NCI-H82 treated with DMSO at 0.1 percent for 48 hours (cell line): ENCODE results near the gene DNA2.
"Not testable (repeated sequence)": the region's sequence is repeated elsewhere in the genome, so short reads cannot be mapped to it uniquely, and the experiment has no call there.

Source experiments
- DNase-seq: peaks from one replicate; lab custom pipeline; 2025; ENCODE audit not compliant: unreplicated experiment; lab: John Stamatoyannopoulos, UW

DNA2 gene, protein sequence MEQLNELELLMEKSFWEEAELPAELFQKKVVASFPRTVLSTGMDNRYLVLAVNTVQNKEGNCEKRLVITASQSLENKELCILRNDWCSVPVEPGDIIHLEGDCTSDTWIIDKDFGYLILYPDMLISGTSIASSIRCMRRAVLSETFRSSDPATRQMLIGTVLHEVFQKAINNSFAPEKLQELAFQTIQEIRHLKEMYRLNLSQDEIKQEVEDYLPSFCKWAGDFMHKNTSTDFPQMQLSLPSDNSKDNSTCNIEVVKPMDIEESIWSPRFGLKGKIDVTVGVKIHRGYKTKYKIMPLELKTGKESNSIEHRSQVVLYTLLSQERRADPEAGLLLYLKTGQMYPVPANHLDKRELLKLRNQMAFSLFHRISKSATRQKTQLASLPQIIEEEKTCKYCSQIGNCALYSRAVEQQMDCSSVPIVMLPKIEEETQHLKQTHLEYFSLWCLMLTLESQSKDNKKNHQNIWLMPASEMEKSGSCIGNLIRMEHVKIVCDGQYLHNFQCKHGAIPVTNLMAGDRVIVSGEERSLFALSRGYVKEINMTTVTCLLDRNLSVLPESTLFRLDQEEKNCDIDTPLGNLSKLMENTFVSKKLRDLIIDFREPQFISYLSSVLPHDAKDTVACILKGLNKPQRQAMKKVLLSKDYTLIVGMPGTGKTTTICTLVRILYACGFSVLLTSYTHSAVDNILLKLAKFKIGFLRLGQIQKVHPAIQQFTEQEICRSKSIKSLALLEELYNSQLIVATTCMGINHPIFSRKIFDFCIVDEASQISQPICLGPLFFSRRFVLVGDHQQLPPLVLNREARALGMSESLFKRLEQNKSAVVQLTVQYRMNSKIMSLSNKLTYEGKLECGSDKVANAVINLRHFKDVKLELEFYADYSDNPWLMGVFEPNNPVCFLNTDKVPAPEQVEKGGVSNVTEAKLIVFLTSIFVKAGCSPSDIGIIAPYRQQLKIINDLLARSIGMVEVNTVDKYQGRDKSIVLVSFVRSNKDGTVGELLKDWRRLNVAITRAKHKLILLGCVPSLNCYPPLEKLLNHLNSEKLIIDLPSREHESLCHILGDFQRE

GRCh38 chr10:68471586-68472408 lies at the start of gene DNA2:
Gene DNA2 (minus strand): TSS chr10:68471973. CDS start chr10:68471864, 109 bp downstream.
- peak; percentile 45 for DNase-seq

GRCh38 chr10:68518609-68519008 lies 46.8 kb upstream of the DNA2 start:
- DNase-seq, result not testable (repeated sequence)

- DNase-seq, result no peak
Measured at GRCh38 chr10:68517188-68517587, 45.4 kb upstream of the DNA2 start.

DNA sequence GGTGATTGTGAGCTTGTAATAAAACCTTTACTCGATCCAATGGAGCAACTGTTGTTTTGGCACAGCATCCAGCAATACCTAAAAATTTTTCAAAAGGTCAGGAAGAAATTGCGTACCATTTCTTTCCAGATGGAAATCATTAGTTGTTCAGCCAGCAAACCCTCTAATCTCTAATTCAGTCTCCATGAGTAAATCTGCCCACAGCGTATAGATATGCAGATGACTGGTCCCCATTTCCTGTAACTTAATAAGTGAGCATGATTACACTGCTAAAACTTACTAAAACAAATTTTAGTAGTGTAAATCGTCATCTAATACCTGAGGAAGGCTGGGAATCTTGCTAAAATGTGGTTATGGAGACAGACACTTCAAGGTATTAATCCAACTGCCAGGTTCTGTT lies 45.0 kb upstream of the DNA2 start:
- no peak for DNase-seq

DNA sequence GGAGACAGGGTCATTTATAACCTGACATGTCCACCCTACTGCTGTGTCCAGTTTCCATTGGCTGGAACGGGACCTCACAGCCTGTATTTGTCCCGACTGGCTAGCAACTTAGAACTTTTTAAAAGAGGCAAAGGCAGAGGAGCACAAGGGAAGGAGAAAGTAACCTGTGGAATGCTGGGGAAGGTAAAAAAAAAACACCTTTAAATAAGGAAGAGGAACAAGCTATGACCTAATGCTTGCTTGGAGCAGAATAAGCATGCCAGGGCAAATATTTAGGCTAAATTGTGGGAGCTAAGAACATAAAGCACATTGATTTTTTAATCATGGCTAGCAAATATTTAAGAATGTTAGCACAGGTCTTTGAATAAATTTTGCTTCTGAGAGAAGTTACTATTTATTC lies 44.4 kb upstream of the DNA2 start:
- DNase-seq, result not testable (repeated sequence)

DNA sequence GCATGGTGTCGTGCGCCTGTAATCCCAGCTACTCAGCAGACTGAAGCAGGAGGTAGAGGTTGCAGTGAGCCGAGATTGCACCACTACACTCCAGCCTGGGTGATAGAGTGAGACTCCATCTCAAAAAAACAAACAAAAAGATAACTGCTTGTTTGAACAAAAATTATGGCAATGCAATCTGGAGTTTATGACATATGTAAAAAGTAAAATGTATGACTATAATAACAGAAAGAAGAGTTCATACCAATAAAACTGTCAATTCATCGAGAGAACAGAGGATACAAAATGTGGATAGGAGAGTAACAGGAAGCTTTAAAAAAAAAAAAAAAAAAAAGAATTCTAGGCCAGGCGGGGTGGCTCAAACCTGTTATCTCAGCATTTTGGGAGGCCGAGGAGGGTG lies 36.3 kb upstream of the DNA2 start:
- DNase-seq, result no peak

DNA sequence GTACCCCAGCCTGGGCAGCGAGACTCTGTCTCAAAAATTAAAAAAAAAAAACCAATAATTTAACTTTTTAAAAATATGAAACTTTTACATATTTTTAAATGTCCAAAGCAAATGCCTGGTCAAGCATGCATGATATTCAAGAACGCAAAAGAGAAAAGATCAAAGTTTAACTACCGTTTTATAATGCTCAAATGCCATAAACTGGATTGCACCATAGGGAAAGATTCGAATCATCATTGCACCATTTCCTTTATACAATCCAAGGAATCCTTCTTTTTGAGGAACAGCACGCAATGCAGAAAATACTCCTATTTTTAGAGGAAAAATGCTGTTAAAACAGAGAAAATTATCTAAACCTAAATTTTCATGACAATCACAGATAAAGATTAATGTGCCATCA lies 34.6 kb upstream of the DNA2 start:
- DNase-seq, result no peak

DNA sequence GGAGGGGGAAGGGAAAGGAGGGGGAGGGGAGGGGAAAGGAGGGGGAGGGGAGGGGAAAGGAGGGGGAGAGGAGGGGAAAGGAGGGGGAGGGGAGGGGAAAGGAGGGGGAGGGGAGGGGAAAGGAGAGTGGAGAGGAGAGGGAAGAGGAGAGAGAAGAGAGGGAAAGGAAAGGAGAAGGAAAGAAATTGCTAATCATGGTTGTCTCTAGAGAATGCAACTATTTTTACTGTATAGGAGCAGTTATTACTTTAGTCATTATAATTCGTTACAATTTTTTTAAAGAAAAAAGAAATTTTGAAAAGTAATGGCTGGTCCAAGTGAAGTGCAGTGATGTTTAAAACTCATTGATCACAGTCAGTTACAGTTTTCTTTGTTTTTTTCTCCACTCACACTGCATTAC lies 31.1 kb upstream of the DNA2 start:
- no peak for DNase-seq

DNA sequence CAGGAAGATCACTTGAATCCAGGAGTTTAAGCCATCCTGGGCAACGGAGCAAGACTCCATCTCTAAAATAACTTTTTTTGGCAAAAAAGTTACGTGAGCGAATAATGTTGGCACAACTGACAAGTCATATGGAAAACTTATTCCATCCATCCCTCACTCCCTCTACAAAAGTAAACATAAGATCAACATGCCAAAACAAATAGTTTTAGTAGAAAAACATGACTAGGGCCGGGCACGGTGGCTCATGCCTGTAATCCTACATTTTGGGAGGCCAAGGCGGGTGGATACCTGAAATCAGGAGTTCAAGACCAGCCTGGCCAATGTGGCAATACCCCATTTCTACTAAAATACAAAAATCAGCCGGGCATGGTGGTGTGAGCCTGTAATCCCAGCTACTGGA lies 29.9 kb upstream of the DNA2 start:
- no peak for DNase-seq

- no peak for DNase-seq
Measured at GRCh38 chr10:68499544-68499943, 27.8 kb upstream of the DNA2 start.

- DNase-seq, result no peak
Measured at GRCh38 chr10:68496072-68496471, 24.3 kb upstream of the DNA2 start.

DNA sequence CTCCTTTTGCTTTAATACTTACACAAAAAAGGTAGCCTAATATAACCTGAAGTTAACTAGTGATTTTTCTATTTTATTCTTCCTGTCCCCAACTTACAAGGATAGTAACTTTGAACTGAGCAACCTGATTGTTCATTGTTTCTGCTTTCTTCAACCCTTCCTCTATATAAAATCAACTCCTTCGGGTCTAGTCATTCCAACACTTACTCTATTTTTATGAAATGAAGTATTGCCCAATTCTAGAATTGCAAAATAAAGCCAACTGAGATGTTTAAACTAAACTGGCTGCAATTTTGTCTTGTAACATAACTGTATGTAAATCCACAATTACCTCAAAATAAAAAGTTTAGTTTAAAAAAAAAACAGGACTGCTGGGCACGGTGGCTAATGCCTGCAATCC lies 20.3 kb upstream of the DNA2 start:
- no peak for DNase-seq

GRCh38 chr10:68489919-68490318 lies 18.1 kb upstream of the DNA2 start:
- no peak for DNase-seq

- DNase-seq, result no peak
Measured at GRCh38 chr10:68474021-68474420, 2.2 kb upstream of the DNA2 start.

DNA sequence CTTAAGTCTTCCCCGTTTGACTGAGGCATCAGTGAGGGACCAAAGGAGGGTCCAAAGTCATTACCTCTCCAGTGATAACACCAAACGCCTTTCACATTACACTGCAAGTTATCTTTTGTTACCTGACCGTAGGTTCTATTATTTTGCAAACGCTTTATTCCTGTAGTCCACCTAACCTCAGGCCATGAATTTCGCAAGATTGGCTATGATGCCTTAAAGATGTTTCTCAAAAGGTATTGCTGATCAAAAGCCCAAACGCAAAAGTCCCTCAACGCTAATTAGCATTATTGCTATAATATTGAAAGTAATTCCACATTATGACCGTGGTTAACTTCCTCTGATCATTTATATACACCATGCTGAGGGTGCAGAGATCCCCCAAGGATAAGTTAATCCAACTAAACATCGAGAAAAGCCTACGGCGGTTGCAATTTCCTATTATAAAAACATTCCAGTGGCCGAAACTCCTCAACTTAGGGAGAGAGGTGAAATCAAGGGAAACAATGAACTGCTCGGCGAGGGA lies 649 bp downstream of the DNA2 start:
- no peak for DNase-seq

- no peak for DNase-seq
Measured at GRCh38 chr10:68470300-68470699, 1.5 kb downstream of the DNA2 start.

- DNase-seq, result no peak
Measured at GRCh38 chr10:68469838-68470237, 1.9 kb downstream of the DNA2 start.

- not testable (repeated sequence) for DNase-seq
Measured at GRCh38 chr10:68464729-68465128, 7.0 kb downstream of the DNA2 start.

- DNase-seq, result no peak
Measured at GRCh38 chr10:68463365-68464093, 8.2 kb downstream of the DNA2 start.

- DNase-seq, result peak; percentile 18
Measured at GRCh38 chr10:68462536-68462935, 9.2 kb downstream of the DNA2 start.
